Astrocyte (in vitro differentiated cells and primary cell): Measurements from ENCODE around the gene KDM2B.

Experiments
- EZH2 ChIP-seq: IDR thresholded peaks from 2 replicates; pipeline ENCODE4 v1.6.1; 2012; ENCODE audit warnings: mild to moderate bottlenecking, low read length, inconsistent platforms; ENCODE audit not compliant: insufficient read depth
- TF ChIP-seq, protein P1 (sequence below): IDR thresholded peaks from 2 replicates; pipeline ENCODE4 v1.5.1; 2011; ENCODE audit warnings: low read depth, mild to moderate bottlenecking, inconsistent platforms, low read length, moderate library complexity; ENCODE audit not compliant: insufficient read depth

DNA sequence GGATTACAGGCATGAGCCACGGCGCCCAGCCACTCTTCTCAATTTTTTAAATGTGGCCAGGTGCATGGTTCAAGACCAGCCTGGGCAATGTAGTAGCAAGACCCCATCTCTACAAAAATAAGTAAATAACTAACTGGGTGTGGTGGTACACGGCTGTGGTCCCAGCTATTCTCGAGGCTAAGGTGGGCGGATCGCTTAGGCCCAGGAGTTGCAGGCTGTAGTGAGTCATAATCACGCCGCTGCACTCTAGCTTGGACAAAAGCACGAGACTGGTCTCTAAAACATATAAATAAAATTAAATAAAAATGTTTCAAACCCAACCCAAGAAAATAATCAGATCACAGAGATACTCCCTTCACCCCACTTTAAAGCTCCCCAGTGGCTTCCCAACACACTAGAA, 8.9 kb downstream of the KDM2B start:
- TF ChIP-seq, protein P1, sequence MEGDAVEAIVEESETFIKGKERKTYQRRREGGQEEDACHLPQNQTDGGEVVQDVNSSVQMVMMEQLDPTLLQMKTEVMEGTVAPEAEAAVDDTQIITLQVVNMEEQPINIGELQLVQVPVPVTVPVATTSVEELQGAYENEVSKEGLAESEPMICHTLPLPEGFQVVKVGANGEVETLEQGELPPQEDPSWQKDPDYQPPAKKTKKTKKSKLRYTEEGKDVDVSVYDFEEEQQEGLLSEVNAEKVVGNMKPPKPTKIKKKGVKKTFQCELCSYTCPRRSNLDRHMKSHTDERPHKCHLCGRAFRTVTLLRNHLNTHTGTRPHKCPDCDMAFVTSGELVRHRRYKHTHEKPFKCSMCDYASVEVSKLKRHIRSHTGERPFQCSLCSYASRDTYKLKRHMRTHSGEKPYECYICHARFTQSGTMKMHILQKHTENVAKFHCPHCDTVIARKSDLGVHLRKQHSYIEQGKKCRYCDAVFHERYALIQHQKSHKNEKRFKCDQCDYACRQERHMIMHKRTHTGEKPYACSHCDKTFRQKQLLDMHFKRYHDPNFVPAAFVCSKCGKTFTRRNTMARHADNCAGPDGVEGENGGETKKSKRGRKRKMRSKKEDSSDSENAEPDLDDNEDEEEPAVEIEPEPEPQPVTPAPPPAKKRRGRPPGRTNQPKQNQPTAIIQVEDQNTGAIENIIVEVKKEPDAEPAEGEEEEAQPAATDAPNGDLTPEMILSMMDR, result no peak
- no peak for TF ChIP-seq EZH2
